ENCODE measurements around the gene ANTXR2.

Gene ANTXR2

GRCh38 chr4:79864500-79865200 lies 208.4 kb downstream of the ANTXR2 start:
- no peaks in the 10 kb centered on the region for H3K36me3 Mint-ChIP-seq (ENCODE audit: low read depth)

GRCh38 chr4:79863333-79863732 lies 209.7 kb downstream of the ANTXR2 start:
- Mint-ChIP-seq H3K36me3 (ENCODE audit: low read depth) (no peaks in the 10 kb centered on the region), H3K9me3 (no peaks in the 10 kb centered on the region), H3K4me1 (ENCODE audit: low read depth) (no peaks in the 10 kb centered on the region), H3K27me3 (peaks cover 3% of the 10 kb centered on the region), H3K4me3 (no peak overlapping the region), H3K27ac (no peak overlapping the region)
- no peak for DNase-seq

More at GRCh38 chr4:79864500-79865200, 208.4 kb downstream of the ANTXR2 start:
- no peak for DNase-seq
- Mint-ChIP-seq H3K27ac (no peak overlapping the region), H3K4me3 (no peak overlapping the region), H3K27me3 (peaks cover 6% of the 10 kb centered on the region), H3K4me1 (ENCODE audit: low read depth) (no peaks in the 10 kb centered on the region), H3K9me3 (no peaks in the 10 kb centered on the region)

- no peak for DNase-seq
- Mint-ChIP-seq H3K9me3 (no peaks in the 10 kb centered on the region), H3K36me3 (ENCODE audit: low read depth) (no peaks in the 10 kb centered on the region), H3K4me1 (ENCODE audit: low read depth) (no peaks in the 10 kb centered on the region), H3K27ac (no peak overlapping the region), H3K4me3 (no peak overlapping the region), H3K27me3 (peaks cover 3% of the 10 kb centered on the region)
These were observed 210.2 kb downstream of the ANTXR2 start for GRCh38 chr4:79862821-79863220.

GRCh38 chr4:79857811-79858210 lies 215.2 kb downstream of the ANTXR2 start:
- H3K4me1 Mint-ChIP-seq (ENCODE audit: low read depth), result no peaks in the 10 kb centered on the region
- H3K4me3 Mint-ChIP-seq, result no peak overlapping the region
- H3K9me3 Mint-ChIP-seq, result no peaks in the 10 kb centered on the region
- no peak for DNase-seq
- no peak overlapping the region for H3K27ac Mint-ChIP-seq
- H3K36me3 Mint-ChIP-seq (ENCODE audit: low read depth), result no peaks in the 10 kb centered on the region
- H3K27me3 Mint-ChIP-seq, result peaks cover 4% of the 10 kb centered on the region

- Mint-ChIP-seq H3K9me3 (no peaks in the 10 kb centered on the region), H3K27me3 (peaks cover 4% of the 10 kb centered on the region), H3K27ac (no peak overlapping the region), H3K36me3 (ENCODE audit: low read depth) (no peaks in the 10 kb centered on the region), H3K4me3 (no peak overlapping the region), H3K4me1 (ENCODE audit: low read depth) (peaks cover 2% of the 10 kb centered on the region)
- DNase-seq, result no peak
These were observed 216.8 kb downstream of the ANTXR2 start for GRCh38 chr4:79856196-79856595.

GRCh38 chr4:79854856-79855502 lies 218.1 kb downstream of the ANTXR2 start:
- peaks cover 4% of the 10 kb centered on the region for H3K27me3 Mint-ChIP-seq
- no peak for DNase-seq
- H3K9me3 Mint-ChIP-seq, result no peaks in the 10 kb centered on the region
- peaks cover 4% of the 10 kb centered on the region for H3K4me1 Mint-ChIP-seq (ENCODE audit: low read depth)
- H3K4me3 Mint-ChIP-seq, result no peak overlapping the region
- no peak overlapping the region for H3K27ac Mint-ChIP-seq
- H3K36me3 Mint-ChIP-seq (ENCODE audit: low read depth), result no peaks in the 10 kb centered on the region

- H3K36me3 Mint-ChIP-seq (ENCODE audit: low read depth), result no peaks in the 10 kb centered on the region
- H3K9me3 Mint-ChIP-seq, result no peaks in the 10 kb centered on the region
- no peak overlapping the region for H3K27ac Mint-ChIP-seq
- no peak for DNase-seq
- no peak overlapping the region for H3K4me3 Mint-ChIP-seq
- peaks cover 4% of the 10 kb centered on the region for H3K4me1 Mint-ChIP-seq (ENCODE audit: low read depth)
- peaks cover 18% of the 10 kb centered on the region for H3K27me3 Mint-ChIP-seq
These were observed 220.7 kb downstream of the ANTXR2 start for GRCh38 chr4:79852305-79852730.

- Mint-ChIP-seq H3K4me1 (ENCODE audit: low read depth) (peaks cover 4% of the 10 kb centered on the region), H3K36me3 (ENCODE audit: low read depth) (no peaks in the 10 kb centered on the region), H3K4me3 (no peak overlapping the region), H3K27ac (no peak overlapping the region), H3K27me3 (peaks cover 19% of the 10 kb centered on the region), H3K9me3 (no peaks in the 10 kb centered on the region)
- DNase-seq, result no peak
These were observed 221.3 kb downstream of the ANTXR2 start for GRCh38 chr4:79851625-79852304.

Measured in activated T-cell treated with anti-CD3 and anti-CD28 coated beads, Interleukin-2, amount 50 U/mL, for 24 hours (primary cell).